HG03432 (cell line): ENCODE data around the gene RPS6KC1.
A peak's percentile ranks its signal among the peaks of the same experiment; 100 is the strongest.
"Not testable (repeated sequence)": the region's sequence is repeated elsewhere in the genome, so short reads cannot be mapped to it uniquely, and the experiment has no call there.

Experiments
- ATAC-seq: cut with Tn5 transposase; IDR thresholded peaks from one replicate; pipeline ENCODE4 v1.9.1; 2021; ENCODE audit warnings: mild to moderate bottlenecking, moderate library complexity; ENCODE audit not compliant: unreplicated experiment

RPS6KC1 gene

DNA sequence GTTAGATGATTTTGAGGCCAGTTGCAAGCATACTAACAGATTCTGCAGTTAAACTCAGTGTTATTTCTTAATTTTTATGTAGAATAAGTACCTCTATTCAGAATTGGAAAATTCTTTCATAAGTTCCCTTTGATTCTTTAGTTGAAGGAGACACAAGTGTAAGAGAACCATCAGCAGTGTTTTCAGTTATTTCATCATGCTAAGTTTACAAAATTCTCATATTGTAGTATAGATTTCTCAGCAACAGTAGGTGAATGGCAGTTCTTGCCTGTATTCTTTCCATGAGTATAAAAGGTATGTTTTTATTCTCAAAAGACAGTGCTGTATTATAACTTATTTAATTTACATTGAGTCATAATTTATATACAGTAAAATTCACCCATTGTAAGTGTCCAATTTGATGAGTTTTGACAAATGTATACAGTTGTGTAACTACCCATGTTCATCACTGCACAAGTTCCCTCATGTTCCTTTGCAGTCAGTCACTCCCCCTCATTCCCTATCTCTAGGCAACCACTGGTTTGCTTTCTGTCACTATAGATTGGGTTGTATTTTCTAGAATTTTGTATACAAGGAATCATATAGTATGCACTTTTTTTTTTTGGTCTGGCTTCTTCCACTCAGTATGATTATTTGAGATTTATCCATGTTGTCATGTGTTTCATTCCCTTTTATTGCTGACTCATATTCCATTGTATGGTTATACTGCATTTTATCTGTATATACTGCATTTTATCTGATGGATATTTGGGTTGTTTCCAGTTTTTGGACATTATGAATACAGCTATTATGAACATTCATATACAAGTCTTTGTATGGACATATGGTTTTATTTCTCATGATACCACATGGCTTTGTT is 3.9 kb downstream of the RPS6KC1 start:
- no peak for ATAC-seq

DNA sequence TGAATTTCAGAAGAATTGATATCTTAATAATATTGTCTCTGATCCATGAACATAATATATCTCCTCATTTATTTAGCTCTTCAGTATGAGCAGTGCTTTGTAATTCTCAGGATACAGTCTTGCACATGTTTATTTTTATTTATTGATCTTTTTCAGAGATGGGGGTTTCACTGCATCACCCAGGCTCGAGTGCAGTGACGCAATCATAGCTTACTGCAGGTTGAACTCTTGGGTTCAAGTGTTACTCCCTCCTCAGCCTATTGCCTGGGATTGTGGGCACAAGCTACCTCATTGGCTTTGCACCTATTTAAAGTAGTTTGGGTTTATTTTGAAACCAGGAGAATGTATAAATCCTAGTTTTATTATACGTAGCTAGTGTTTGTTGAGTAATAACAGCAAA is 4.7 kb downstream of the RPS6KC1 start:
- no peak for ATAC-seq

DNA sequence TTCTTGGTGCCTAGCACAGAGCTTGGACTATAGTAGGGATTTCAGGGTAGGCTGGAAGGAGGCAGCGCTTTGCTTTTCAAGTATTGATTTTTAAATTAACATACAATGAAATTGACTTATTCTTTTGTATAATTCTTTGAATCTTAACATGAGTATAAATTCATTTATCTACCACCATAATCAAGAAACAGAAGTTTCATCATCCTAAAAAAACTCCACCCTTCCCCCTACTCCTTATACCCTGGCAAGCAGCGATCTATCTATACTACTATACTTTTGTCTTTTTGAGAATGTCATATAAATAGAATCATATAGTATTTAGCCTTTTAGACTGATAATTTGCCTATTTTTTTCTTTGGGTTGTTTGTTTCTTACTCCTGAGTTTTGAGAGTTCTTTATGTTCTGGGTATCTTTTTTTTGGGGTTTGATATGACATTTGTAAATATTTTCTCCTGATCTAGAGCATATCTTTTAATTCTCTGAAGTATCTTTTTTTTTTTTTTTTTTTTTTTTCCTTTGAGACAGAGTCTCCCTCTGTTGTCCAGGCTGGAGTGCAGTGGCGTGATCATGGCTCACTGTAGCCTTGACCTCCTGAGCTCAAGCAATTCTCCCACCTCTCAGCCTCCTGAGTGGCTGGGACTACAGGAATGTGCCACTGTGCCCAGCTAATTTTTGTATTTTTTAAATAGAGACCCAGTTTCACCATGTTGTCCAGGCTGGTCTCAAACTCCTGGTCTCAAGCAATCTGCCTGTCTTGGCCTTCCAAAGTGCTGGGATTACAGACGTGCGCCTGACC is 6.4 kb downstream of the RPS6KC1 start:
- ATAC-seq = no peak

DNA sequence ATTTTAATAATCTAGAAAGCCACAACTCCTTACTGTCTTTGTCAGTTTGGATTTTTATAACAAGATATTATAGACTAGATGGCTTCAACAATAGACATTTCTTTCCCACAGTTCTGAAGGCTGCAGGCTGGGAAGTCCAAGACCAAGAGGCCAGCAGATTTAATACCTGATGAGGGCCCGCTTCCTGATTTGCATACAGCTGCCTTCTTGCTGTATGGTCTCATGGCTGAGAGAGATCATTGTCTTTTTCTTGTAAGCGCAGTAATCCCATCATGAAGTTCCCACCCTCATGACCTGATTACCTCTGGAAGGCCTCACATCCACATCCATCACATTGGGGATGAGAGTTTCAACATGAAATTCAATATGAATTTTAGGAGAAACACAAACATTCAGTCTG is 9.8 kb downstream of the RPS6KC1 start:
- ATAC-seq = no peak

DNA sequence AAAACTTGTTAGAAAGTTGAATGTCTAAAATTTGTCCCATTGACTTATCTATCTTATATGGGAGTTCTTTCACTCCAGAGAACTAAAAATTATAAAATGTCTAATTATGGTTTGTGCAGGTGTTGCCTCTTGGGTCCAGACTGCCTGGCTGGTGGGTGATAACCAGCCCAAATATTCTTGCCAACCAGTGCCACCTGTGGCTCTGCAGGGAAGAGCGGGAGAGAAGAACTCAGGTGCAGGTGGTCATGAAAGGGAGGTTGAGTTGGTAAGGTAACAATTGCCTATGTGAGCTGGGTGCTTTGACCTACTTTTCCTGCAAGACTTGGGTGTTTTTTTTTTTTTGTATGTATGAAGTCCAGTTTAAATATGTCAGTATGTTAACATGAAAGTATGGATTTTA is 10.2 kb downstream of the RPS6KC1 start:
- ATAC-seq = no peak

DNA sequence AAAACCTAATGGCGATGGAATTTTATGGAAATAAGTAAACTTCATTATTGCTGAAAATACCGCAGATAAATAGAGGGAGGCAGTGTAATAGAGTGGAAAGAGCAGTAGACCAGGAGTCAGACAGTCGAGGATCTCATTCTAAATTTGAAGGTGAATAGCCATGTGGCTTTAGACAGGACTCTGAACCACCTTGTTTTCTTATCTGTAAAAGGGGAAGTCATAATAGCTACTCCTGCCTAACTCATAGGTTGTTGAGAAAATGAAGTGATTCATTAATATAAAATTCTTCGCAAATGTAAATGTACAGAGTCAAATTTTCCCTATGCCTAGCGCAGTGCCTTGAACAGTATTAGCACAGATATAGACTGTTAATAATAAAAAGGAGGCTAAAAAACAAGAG is 14.8 kb downstream of the RPS6KC1 start:
- no peak for ATAC-seq

DNA sequence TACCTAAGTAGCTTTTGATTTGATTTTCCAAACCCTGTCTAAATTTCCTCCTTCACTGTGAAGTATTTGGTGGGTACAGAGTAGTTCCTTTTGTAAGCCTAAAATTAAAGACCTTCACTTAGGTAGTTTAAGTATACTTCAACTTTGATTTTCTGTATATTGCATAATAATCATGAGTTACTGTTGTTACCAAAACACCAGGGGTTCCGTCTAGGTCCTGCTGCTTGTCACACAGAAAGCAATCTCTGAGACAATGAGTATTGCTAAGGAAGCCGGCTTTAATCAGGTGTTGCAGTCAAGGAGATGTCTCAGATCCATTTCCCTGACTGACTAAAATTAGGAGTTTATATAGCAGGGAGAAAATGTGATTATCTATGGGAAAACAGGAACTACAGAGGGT is 15.3 kb downstream of the RPS6KC1 start:
- ATAC-seq = no peak

DNA sequence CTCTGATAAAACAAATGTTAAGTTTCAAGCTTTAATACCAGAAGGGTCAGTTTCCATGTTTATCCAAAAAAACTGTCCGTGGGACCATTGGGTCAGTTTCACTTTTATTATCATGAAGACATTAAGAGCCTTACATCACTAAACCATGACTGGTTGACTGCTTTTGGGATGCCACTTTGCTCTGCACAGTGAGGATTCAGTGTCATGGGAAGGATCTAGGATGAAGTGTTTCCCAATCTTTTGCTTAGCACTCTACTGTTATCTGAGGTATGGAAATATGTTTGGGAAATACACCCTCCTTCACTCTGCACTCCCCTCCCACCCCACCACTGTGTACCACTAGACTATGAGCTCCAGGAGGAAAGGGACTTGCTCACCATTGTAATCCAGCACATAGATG is 16.3 kb downstream of the RPS6KC1 start:
- ATAC-seq = no peak

DNA sequence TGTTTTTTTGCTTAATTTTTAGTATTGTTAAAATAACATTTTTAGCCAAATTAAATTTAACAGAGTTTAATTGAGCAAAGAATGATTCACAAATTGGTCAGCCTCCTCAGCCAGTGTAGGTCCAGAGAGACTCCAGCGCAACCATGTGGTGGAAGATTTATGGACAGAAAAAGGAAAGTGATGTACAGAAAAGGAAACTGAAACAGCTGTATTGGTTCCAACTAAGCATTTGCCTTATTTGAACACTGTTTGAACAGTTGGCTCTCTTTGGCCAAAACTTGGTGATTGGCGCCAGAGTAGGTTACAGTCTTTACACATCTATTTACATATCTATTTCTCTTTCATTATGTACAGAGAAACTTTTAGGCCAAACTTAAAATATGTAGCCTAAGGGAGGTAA is 19.4 kb downstream of the RPS6KC1 start:
- ATAC-seq = peak; percentile 95

DNA sequence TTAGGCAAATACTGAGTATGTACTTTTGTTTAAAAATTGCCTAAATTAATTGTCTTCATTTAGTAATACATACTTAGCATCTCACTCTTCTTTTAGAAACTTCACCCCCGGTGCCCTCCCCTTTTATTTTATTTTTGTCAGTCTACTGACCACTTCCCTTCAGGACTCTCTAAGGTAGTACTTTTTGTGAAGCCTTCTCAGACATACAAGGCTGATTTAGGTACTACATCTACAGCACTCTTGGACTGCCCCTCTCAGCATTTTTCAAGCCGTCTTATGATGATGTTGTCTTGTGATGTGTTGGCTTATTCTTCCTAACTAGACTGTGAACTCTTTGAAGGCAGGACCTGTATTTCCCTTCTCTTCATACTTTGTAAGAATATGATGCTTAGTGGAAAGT is 24.7 kb downstream of the RPS6KC1 start:
- peak; percentile 81 for ATAC-seq

DNA sequence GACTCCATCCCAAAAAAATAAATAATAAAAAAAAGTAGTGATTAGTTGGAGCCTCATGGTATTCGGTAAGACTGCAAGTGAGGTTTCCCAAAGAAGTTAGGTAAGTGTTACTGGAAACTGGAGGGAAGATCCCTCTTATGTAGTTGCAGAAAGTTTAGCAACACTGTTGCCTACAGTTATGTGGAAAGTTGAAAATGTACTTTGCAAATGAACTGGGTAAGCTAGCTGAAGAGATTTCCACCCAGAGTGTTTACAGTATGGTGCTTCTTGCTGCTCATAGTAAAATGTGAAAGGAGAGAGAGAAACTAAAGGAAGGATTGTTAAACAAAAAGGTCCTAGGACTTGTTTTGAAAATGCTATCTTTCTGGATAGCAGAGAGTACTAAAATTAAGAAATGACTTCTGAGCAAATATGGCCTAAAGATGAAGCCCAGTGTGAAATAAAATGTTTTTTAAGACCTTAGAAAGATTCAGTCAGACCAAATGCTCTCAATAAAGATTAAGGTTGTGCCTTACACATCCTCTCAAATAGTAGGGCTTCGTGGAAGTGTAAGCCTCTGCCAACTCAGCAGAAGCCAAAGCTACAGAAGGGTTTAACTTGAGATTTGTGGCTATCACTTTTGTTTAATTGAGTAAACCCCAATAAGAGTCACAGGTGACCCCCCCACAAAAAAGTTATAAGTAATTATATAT is 31.5 kb downstream of the RPS6KC1 start:
- no peak for ATAC-seq

DNA sequence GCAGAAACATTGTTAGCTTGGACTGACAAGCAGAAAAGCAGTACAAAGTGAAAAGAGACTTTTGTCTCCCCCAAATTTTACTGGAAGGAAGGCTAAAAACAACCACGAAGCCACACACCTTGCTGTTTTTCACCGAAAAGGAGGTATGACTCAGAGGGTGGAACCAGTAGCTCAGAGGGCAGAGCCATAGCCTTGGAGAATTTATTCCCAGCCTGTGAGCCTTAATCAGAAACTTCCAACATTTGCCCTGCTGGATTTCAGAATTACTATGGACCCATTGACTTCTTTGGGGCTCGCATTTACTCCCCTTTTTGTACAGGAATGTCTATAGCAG is 32.0 kb downstream of the RPS6KC1 start:
- no peak for ATAC-seq

DNA sequence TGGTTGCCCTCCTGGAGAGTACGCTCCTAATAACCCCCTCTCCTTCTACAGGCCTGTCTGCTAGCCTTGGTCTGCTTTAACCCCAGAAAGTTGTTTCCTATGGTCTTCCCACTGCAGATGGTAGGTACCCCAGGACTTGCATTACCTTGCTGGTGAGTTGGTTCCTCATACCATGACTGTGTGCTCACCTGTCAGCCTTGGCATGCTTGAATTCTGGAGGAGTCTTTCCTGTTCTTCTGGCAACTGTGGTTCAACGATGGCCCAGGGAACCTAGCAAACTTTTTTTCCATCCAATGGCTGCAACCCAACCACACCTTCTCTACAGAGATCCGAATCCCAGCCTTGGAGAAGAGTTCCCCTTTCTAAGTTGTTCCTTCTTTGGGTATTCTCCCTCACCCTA is 36.9 kb downstream of the RPS6KC1 start:
- no peak for ATAC-seq

DNA sequence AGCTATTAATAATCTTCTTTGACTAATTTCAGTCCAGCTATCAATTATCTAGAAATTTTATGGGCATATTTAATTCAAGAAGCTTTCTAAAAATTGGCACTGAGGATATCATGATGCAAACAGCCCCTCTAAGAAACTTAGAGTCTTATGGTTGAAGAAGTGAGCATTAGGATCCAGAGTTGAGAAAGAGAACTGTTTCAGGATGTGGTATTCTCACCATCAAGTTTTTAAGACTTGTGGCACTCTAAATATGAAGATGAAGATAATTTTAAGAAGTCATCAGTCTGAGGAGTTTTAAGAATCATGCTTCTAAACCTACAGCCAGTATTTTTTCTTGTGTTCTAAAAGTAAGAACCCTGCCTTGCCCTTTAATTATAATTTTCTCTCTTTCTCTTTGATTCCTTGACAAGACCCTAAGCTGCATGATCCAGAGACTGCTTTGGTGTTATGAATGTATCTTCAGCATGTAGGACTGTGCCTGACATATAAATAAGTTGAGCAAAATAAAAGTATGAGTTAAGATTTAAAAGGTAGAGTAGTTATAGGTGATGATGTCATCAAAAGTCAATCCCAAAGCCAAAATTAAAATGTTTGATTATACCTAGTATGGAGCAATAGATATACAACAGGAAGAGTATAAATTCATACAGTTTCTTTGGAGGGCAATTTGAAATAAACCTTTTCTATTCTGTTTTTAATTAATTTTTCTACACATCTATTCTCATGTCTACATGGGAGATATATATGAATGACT is 39.1 kb downstream of the RPS6KC1 start:
- ATAC-seq = no peak

DNA sequence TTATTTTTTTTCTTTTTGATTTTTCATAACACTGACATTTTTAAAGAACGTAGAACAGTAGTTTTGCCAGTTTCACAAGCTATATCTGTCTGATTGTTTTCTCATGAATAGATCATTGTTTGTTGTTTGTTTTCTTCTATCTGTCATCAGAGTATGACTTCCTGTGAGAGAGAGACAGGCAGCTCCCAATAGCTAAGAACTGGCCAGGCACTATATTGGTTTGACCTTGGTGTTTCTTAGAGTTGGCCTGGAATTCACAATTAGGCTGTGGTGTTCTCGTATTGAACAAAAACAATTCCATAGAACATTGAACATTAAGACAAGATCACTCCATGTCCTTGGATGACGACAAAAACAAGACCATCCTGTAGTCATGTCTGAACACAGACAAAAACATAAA is 43.4 kb downstream of the RPS6KC1 start:
- no peak for ATAC-seq

DNA sequence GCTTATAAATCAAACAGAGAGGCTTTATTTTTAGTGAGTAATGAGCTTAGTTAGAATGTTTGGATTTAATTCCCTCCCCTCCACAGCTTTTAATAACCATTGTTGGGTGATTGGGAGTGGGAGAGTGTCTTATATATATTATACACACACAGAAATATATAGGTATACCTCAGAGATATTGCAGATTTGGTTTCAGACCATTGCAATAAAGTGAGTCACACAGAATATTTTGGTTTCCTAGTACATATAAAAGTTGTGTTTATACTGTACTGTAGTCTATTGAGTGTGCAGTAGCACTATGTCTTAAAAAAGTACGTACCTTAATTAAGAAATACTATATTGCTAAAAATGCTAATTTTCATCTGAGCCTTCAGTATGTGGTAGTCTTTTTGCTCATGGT is 44.4 kb downstream of the RPS6KC1 start:
- ATAC-seq = no peak

DNA sequence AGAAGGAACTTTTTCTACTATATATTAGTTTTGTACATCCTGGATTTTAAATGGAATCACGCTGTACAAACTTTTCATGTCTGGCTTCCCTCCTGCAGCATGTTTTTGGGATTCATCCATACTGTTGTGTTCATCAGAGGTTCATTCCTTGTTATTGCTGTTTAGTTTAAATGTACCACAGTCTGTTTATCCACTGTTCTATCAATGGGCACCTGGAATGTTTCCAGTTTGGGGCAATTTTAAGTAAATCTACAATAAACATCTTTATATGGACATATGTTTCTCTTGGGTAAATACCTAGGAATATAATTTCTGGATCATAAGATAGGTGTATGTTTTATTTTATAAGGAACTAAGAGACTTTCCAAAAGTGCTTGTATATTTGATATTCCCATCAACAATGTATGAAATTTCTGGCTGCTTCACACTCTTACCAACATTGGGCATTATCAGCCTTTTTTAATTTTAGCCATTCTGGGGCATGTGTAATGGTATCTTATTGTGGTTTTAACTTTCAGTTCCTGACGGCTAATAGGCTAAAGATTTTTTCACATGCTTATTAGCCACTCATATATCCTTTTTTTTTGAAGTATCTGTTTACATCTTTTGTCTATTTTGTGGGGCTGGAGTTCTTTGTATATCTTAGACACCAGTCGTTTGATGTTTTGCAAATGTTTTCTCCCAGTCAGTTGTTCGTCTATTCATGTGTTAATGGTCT is 48.8 kb downstream of the RPS6KC1 start:
- ATAC-seq = no peak

DNA sequence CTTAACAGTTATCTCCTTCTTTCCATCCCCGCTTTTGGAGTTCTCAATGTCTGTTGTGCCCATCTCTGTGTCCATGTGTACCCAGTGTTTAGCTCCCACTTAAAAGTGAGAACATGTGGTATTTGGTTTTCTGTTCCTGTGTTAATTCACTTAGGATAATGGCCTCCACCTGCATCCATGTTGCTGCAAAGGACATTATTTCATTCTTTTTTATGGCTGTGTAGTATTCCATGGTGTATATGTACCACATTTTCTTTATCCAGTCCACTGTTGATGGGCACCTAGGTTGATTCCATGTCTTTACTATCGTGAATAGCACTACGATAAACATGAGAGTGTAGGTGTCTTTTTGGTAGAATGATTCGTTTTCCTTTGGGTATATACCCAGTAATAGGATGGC is 49.5 kb downstream of the RPS6KC1 start:
- not testable (repeated sequence) for ATAC-seq

DNA sequence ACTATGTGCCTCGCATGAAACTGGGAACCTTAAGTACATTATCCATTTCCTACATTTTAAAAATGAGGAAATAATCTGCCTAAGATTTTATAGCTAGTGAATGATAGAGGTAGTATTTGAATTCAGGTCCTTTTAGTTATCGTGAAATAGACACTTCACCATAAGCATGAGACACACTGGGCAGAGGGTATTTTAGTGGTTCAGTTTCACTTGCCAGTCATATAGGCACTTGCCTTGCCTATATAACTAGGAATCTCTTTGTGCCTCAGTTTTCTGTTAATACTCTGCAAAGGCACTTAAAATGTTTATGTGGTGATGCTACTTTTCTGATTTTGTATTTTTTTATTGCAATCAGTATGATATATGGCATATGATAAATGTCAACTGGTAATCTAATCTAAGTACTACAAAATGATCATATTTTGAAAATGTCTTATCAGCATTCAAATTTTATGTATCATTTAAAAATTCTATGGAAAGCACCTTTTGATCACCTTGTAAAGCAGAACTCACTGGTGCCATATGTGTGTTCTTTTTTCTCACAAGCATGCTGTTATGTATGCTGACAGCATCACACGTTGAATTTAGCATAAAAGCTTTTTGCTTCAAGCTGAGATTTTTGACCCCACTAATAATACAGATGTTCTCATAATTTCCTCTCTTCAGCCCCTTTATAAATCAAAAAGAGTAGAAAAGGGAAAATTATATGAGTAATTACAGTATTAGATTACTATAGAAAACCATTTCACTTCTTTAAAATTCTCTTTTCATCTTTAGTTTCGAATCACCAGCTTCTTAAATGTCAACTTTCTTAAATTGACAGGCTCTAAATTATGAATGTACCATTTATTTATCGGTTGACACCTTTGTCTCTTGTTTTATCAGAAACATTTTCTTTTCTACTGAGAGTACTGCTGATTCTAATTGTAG is 52.6 kb downstream of the RPS6KC1 start:
- ATAC-seq = peak; percentile 67
